HFFc6 (cell line): Measurements from ENCODE around the gene POC1B. TPM values are rescaled to one million over a fixed set of nuclear protein-coding genes. Genes with fewer than 3 reads are reported as not detected.
A peak's percentile ranks its signal among the peaks of the same experiment; 100 is the strongest.

Experiments used
- DNase-seq: peaks from one replicate; pipeline ENCODE4 v3.0.0-alpha.2; 2018
- H3K27ac Mint-ChIP-seq: 2 replicates; pipeline ENCODE4 v1.8.0; 2020; ENCODE audit warnings: mild to moderate bottlenecking, mixed read lengths
- H3K27me3 Mint-ChIP-seq: 2 replicates; pipeline ENCODE4 v1.8.0; 2021; ENCODE audit warnings: mild to moderate bottlenecking, moderate library complexity, mixed read lengths; ENCODE audit not compliant: insufficient read depth
- H3K36me3 Mint-ChIP-seq: 2 replicates; pipeline ENCODE4 v1.8.0; 2021; ENCODE audit warnings: low read depth, mixed read lengths
- H3K4me1 Mint-ChIP-seq: 2 replicates; pipeline ENCODE4 v1.8.0; 2020; ENCODE audit warnings: low read depth, mixed read lengths
- H3K4me3 Mint-ChIP-seq: 2 replicates; pipeline ENCODE4 v1.8.0; 2020; ENCODE audit warnings: mild to moderate bottlenecking, moderate library complexity, mixed read lengths
- H3K9me3 Mint-ChIP-seq: 2 replicates; pipeline ENCODE4 v1.8.0; 2020; ENCODE audit warnings: mild to moderate bottlenecking, mixed read lengths
- total RNA-seq, 6 experiments: library from RNA; stranded (reverse); fragmentation: NEBNext Ultra II Directional; extraction: Animal tissue kit (Norgen Biotek cat#: 25700); gene quantifications; 2 replicates in 1 of 6; 3 replicates in 5 of 6; pipeline ENCODE4 v1.2.3, GENCODE V29; 2021
- TF ChIP-seq, protein P1 (sequence below): fragments of 200-600 bp; sonication (generic); IDR thresholded peaks from 2 replicates; pipeline ENCODE4 v1.5.0; 2021; ENCODE audit warnings: antibody characterized with exemption, mild to moderate bottlenecking

The POC1B gene
- total RNA-seq, 6 experiments from 2014 or later = 10.4 to 12.6 (median 11.1) TPM

DNA sequence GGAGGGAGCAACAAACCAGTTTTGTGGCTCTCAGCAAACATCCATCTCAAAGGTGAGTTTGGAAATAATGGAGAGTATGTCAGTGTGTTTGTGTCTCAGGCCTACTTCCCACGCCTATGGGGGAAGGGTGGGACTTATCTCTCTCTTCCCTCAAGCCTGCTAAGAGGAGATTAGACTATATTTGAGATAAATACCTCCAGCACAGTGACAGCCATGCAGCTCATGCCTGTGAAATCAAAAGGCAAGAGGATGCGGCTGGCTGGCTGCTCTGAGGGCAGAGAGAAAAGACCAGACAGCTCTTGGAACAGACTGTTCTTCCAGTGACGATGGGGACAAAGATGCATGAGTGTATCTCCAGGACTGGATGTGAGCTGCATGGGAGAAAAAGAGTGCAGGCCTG is 14.7 kb upstream of the POC1B start:
- DNase-seq = no peak
- Mint-ChIP-seq H3K9me3 (no peaks in the 10 kb centered on the region), H3K27ac (no peak overlapping the region), H3K4me3 (no peak overlapping the region), H3K36me3 (no peaks in the 10 kb centered on the region), H3K27me3 (no peaks in the 10 kb centered on the region), H3K4me1 (peaks cover 33% of the 10 kb centered on the region)
- TF ChIP-seq, protein P1, sequence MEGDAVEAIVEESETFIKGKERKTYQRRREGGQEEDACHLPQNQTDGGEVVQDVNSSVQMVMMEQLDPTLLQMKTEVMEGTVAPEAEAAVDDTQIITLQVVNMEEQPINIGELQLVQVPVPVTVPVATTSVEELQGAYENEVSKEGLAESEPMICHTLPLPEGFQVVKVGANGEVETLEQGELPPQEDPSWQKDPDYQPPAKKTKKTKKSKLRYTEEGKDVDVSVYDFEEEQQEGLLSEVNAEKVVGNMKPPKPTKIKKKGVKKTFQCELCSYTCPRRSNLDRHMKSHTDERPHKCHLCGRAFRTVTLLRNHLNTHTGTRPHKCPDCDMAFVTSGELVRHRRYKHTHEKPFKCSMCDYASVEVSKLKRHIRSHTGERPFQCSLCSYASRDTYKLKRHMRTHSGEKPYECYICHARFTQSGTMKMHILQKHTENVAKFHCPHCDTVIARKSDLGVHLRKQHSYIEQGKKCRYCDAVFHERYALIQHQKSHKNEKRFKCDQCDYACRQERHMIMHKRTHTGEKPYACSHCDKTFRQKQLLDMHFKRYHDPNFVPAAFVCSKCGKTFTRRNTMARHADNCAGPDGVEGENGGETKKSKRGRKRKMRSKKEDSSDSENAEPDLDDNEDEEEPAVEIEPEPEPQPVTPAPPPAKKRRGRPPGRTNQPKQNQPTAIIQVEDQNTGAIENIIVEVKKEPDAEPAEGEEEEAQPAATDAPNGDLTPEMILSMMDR = no peak

- Mint-ChIP-seq H3K4me1 (peaks cover 29% of the 10 kb centered on the region), H3K9me3 (no peaks in the 10 kb centered on the region), H3K27ac (no peak overlapping the region), H3K36me3 (no peaks in the 10 kb centered on the region), H3K27me3 (no peaks in the 10 kb centered on the region), H3K4me3 (no peak overlapping the region)
- TF ChIP-seq, protein P1 = no peak
- DNase-seq = no peak
Observed at GRCh38 chr12:89539426-89540223, 13.8 kb upstream of the POC1B start.

- DNase-seq = no peak
- no peaks in the 10 kb centered on the region for H3K36me3 Mint-ChIP-seq
- no peaks in the 10 kb centered on the region for H3K9me3 Mint-ChIP-seq
Observed at GRCh38 chr12:89538897-89539296, 13.1 kb upstream of the POC1B start.

GRCh38 chr12:89537389-89537788 is 11.5 kb upstream of the POC1B start:
- no peak overlapping the region for H3K27ac Mint-ChIP-seq
- H3K27me3 Mint-ChIP-seq = no peaks in the 10 kb centered on the region
- DNase-seq = no peak
- no peaks in the 10 kb centered on the region for H3K9me3 Mint-ChIP-seq
- no peaks in the 10 kb centered on the region for H3K36me3 Mint-ChIP-seq
- no peak overlapping the region for H3K4me3 Mint-ChIP-seq
- H3K4me1 Mint-ChIP-seq = peaks cover 6% of the 10 kb centered on the region
- TF ChIP-seq, protein P1 = no peak

More at GRCh38 chr12:89538897-89539296, 13.1 kb upstream of the POC1B start:
- Mint-ChIP-seq H3K4me3 (no peak overlapping the region), H3K27ac (no peak overlapping the region), H3K4me1 (peaks cover 22% of the 10 kb centered on the region), H3K27me3 (no peaks in the 10 kb centered on the region)
- TF ChIP-seq, protein P1 = no peak

DNA sequence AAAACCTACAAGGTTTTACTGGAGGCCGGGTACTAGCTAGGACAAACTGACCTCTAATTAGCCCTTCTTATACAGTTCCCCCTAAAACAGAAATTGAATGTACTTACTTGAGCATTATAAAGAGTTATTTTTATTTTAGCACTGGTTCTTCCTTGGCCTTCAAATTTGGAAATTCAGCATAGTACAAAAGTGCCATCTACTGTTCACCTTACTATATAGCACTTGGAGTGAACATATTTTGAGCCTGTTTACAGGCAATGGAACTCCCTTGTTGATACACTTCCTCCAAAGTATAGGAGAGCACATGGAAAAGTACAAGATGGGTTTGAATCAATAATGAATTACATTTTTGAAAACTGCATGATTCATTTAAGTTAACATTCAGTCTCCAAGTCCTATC is 3.9 kb upstream of the POC1B start:
- peak; percentile 58 for DNase-seq
- Mint-ChIP-seq H3K9me3 (no peaks in the 10 kb centered on the region), H3K4me3 (no peak overlapping the region), H3K27ac (no peak overlapping the region), H3K36me3 (no peaks in the 10 kb centered on the region), H3K4me1 (peaks cover 11% of the 10 kb centered on the region), H3K27me3 (peaks cover 2% of the 10 kb centered on the region; the same call in 1 of the 2 replicates)
- TF ChIP-seq, protein P1 = peak; percentile 83
